EH (cell line): ENCODE results near the gene SLC38A10.
A peak's percentile ranks its signal among the peaks of the same experiment; 100 is the strongest.

ENCODE experiments used
- DNase-seq: peaks from one replicate; pipeline ENCODE4 v3.0.0-alpha.2; 2015; ENCODE audit warnings: low read depth

The SLC38A10 gene

GRCh38 chr17:81330884-81331245, 35.8 kb upstream of the SLC38A10 start:
- no peak for DNase-seq

- no peak for DNase-seq
Measured at GRCh38 chr17:81329927-81330883, 35.1 kb upstream of the SLC38A10 start.

DNA sequence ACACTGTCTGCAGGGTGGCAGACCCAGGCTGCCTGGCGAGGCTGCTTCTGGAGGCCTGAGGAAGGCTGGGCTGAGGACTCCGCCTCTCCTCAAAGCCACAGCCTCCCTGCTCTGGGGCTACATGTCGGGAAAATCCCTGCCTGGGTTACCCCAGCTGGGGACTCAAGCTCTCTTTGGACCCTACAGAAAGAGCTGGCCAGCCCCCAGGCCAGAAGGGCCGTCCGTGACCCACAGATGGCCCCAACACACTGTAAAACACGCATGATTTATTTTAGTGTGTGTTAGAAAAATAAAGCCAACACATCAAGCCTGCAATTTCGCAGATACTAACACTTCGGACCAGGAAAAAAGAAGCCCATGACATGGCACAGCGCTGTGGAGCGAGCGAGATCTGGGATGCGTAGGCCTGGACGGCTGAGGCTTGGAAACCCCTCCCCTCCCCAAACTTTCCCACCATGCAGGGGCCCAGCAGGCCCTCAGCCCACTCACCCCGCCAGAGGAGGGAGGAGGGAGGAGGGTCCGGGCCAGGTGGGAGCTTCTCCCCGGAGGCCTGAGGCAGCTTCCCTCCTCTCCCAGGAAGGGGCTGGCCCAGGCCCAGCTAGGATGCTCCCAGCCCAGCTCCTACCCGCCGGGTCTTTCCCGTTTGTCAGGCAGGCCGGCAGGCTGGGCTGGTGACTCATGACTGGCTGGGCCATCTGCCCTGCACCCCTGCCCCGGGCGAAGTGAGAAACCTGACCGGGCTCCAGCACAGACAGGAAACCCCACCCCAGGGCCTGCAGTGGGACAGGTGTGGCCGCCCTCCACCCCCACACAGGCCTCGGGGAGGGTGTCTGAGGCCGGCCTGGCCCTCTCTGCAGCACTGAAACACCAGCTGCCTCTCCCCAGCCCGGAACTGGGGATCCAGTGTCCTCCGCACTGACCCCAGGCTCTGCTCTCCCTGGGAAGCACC, 34.1 kb upstream of the SLC38A10 start:
- peak; percentile 94 for DNase-seq

DNA sequence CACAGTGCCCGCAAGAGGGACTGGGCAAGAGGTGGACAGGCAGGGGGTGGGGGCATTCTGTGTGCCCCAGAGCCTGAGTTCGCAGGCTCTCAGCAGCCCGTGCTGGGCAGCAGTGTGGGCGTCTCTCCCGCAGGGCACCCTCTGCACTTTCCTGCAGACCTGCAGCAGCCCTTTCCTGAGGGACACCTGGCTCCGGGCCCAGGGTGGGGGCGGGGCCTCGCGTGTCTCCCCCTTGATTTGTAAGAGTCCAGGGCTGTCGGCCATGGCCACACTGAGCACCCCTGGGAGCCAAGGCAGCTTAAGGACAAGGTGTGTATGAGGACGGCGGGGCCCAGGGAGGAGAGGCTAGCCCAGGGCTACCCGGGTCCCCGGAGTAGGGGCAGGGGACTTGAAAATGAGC, 33.4 kb upstream of the SLC38A10 start:
- no peak for DNase-seq

GRCh38 chr17:81325714-81326358, 30.7 kb upstream of the SLC38A10 start:
- DNase-seq = no peak

DNA sequence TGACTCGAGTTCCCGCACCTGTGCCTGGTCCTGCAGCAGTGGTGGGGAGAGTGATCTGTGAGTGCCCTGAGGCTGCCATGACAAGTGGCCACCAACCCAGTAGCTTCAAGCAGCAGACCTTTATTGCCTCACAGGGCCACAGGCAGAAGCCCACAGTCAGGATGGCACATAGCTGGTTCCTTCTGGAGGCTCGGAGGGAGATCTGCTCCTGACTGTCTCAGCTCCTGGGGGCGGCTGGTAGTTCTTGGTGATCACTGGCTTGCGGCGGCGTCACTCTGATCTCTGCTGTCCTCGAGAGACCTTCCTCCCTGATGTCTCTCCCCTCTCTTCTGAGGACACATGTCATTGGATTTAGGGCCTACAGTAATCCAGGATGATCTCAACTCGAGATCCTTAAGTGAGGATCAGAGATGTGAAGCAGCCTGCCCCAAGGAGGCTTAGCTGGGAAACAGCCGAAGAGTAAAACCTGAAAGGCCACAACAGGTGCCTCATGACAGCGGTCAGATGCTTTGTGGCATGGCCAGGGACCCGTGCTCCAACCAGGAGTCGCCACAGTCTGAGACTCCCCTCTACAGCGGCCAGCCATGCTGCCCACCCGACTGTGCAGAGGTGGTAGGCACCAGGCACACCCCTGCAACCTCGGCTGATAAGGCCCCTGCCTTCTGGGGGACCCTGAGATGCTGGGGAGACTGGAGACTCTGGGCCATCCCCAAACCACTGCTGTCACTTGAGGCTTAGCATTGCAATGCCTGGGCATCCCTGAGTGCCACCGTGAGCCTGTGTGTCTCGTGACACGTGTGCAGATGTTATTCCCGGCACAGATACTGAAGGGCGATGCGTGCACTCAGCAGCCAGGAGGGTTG, 30.0 kb upstream of the SLC38A10 start:
- DNase-seq = no peak

GRCh38 chr17:81324177-81324850, 29.2 kb upstream of the SLC38A10 start:
- DNase-seq = no peak

- no peak for DNase-seq
Measured at GRCh38 chr17:81323411-81323868, 28.3 kb upstream of the SLC38A10 start.

DNA sequence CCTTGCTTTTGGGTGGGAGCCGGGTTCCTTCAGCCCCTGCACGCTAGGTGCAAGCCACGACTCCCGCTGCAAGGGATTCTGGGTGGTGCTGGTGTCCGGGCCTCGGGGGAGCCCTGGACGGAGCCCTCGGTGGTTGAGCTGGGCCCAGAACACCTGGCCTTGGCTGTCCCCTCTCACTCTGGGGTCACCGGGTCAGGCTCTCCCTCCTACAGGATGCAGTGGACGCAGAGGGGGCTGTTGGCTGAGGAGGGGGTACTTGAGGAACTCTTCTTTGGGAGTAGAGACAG, 27.9 kb upstream of the SLC38A10 start:
- DNase-seq = no peak

GRCh38 chr17:81322271-81323082, 27.4 kb upstream of the SLC38A10 start:
- DNase-seq = peak; percentile 22

GRCh38 chr17:81317961-81318605, 23.0 kb upstream of the SLC38A10 start:
- DNase-seq = no peak

- no peak for DNase-seq
Measured at GRCh38 chr17:81317530-81317821, 22.4 kb upstream of the SLC38A10 start.

DNA sequence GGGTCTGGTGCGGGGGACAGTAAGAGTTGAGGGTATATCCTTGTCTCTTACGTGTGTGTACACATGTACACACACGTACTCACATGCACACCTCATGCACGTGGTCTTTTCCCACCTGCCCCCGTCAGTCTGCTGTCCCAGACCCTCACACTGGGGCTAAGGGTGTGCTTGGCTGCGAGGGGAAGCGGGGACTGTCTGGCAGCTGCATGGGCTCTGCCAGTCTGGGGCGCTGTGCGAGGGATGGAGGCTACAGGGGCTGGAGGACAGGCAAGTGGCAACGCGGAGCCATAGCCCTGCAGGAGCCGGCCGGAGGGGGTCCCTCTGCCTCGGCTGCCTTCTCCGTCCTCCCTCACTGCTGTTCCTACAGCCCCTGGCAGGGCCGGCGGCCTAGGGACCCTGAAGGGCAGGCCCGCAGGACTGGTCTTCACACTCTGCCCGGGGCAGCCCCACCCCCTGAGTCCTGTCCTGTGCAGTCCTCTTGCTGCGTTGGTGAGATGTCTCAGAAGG, 20.8 kb upstream of the SLC38A10 start:
- no peak for DNase-seq

- no peak for DNase-seq
Measured at GRCh38 chr17:81315129-81315884, 20.2 kb upstream of the SLC38A10 start.

DNA sequence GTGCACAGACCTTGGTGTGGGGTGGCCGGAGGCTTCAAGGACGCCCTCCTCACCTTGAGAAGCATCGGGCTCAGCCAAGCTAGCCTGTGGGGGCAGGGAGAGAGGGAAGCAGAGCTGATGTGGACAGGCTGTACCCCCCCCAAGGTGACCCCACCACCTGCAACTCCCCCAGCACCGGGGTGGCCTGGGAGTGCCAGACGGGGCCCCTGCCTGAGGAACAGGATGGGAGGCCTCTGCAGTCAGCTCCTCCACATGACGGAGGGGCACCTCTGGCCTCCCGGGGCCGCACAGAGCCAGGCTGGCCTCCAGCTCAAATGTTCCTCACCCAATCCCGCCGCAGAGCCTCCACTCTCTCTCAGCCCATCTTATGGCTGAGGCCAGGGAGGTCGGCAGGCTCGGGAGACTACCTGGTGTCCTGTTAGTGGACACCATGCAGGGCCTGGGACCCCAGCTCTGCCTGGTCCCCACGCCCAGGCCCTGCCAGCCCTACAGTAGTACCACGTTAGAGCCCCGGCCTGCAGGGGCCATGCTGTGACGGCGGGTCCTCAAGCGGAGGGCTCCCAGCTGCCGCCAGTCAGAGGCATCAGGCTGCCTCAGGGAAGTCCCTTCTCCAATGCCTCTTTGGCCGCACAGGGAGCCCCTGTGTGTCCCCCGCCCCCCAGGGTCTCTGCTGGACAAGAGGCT, 19.4 kb upstream of the SLC38A10 start:
- no peak for DNase-seq

GRCh38 chr17:81313776-81314397, 18.8 kb upstream of the SLC38A10 start:
- no peak for DNase-seq

GRCh38 chr17:81312624-81313325, 17.7 kb upstream of the SLC38A10 start:
- no peak for DNase-seq
